Gastrocnemius medialis (tissue), 4 donors: ENCODE results near the gene FMNL3. TPM values are rescaled to one million over a fixed set of nuclear protein-coding genes. Genes with fewer than 3 reads are reported as not detected.

Source experiments
- ATAC-seq, 2 donors: fragments of 150-250 bp; one replicate each; pipeline ENCODE4 v1.9.1; 2016
- DNase-seq, 2 donors: peaks; one replicate each; pipeline ENCODE4 v3.0.0-alpha.2; 2019
- H3K27ac ChIP-seq, 4 donors: fragments of 200-600 bp; sonication (generic); 1 replicate in 1 of 4; 2 replicates in 3 of 4; pipeline ENCODE4 v1.5.1; 2016 to 2018; ENCODE audit warnings: mild to moderate bottlenecking in 2 of 4, moderate library complexity in 1 of 4
- H3K27me3 ChIP-seq, 3 donors: fragments of 200-600 bp; sonication (generic) in 2 of 3; 1 replicate in 1 of 3; 2 replicates in 2 of 3; pipeline versions ENCODE4 v1.5.1 to v1.6.0; 2016 to 2019; ENCODE audit warnings: mild to moderate bottlenecking in 1 of 3, moderate library complexity in 1 of 3
- H3K36me3 ChIP-seq, 2 donors: fragments of 200-600 bp; sonication (generic) in 1 of 2; one replicate each; pipeline ENCODE4 v1.5.1; 2017 to 2018
- H3K4me1 ChIP-seq, 2 donors: fragments of 200-600 bp; sonication (generic) in 1 of 2; one replicate each; pipeline ENCODE4 v1.5.1; 2016 to 2017; ENCODE audit warnings: mild to moderate bottlenecking in 2 of 2
- H3K4me3 ChIP-seq, 4 donors: fragments of 200-600 bp; sonication (generic) in 3 of 4; 1 replicate in 1 of 4; 2 replicates in 3 of 4; pipeline ENCODE4 v1.5.1; 2016 to 2019; ENCODE audit warnings: mild to moderate bottlenecking in 2 of 4
- H3K9me3 ChIP-seq, 3 donors: fragments of 200-600 bp; sonication (generic) in 2 of 3; 1 replicate in 1 of 3; 2 replicates in 2 of 3; pipeline ENCODE4 v1.5.1; 2016 to 2019
- CTCF ChIP-seq, 5 experiments: fragments of 450-650 bp in 3 of 5; fragments of 200-600 bp in 2 of 5; sonication (generic) in 2 of 5; IDR thresholded peaks in 4 of 5; conservative IDR thresholded peaks in 1 of 5; 1 replicate in 4 of 5; 2 replicates in 1 of 5; pipeline ENCODE4 v1.5.1; 2016 to 2019; ENCODE audit warnings: antibody characterized with exemption in 5 of 5, mild to moderate bottlenecking in 3 of 5, moderate library complexity in 3 of 5
- POLR2A ChIP-seq, 2 donors: fragments of 450-650 bp; IDR thresholded peaks; one replicate each; pipeline ENCODE4 v1.6.1; 2017; ENCODE audit warnings: antibody characterized with exemption in 2 of 2, mild to moderate bottlenecking in 2 of 2, moderate library complexity in 2 of 2
- in situ Hi-C, 4 donors: fragments of 200-750 bp; cut with MboI; loops; one replicate each; pipeline versions ENCODE4 v1.15.0 to v1.8.0; 2017; ENCODE audit warnings: low sequenced_read_pairs in 4 of 4
- intact Hi-C: fragments of 100-400 bp; cut with DNase I; formaldehyde crosslinking; loops from one replicate; pipeline ENCODE4 v1.15.1; 2023; ENCODE audit warnings: low total_unique reads
- total RNA-seq, 4 donors: library from RNA; depleted of rRNA; stranded (reverse); fragments of >200 nt; gene quantifications; one replicate each; pipeline versions ENCODE4 v1.1.0 to v1.2.3, GENCODE V29; 2016

Gene FMNL3
- total RNA-seq, 4 donors from 2014 or later: 2.0 to 5.5 (median 4.9) TPM

GRCh38 chr12:49646871-49647654 is 60.1 kb downstream of the FMNL3 start:
- DNase-seq (no peak), ATAC-seq (no peak)
- Histone ChIP-seq H3K36me3 (peaks cover 0 to 55% of the 10 kb centered on the region in 2 donors), H3K4me3 (no peak overlapping the region), H3K4me1 (peaks cover 14 to 29% of the 10 kb centered on the region in 2 donors), H3K27ac (peak overlapping the region; percentile 29 to 68 (median 53)), H3K27me3 (no peaks in the 10 kb centered on the region), H3K9me3 (no peaks in the 10 kb centered on the region)
- intact Hi-C loops (no loop called here), in situ Hi-C loops (no loop called here)
- no peak for TF ChIP-seq POLR2A (IDR thresholded peaks at IDR 0.05)
- TF ChIP-seq CTCF (IDR thresholded peaks at IDR 0.05 in 4 of 5, conservative IDR thresholded peaks at IDR 0.05 in 1 of 5): no peak

- H3K27ac ChIP-seq: peak overlapping the region in 3 of 4 donors; percentile 52 to 68 (median 54)
- ATAC-seq (no peak), DNase-seq (no peak)
- H3K36me3 ChIP-seq: peaks cover 0 to 57% of the 10 kb centered on the region in 2 donors
- in situ Hi-C loops: no loop called here
- no peaks in the 10 kb centered on the region for H3K27me3 ChIP-seq
- no peak for TF ChIP-seq POLR2A (IDR thresholded peaks at IDR 0.05)
- no peak for TF ChIP-seq CTCF (IDR thresholded peaks at IDR 0.05 in 4 of 5, conservative IDR thresholded peaks at IDR 0.05 in 1 of 5)
- intact Hi-C loops: no loop called here
- H3K9me3 ChIP-seq: no peaks in the 10 kb centered on the region
- peaks cover 14 to 29% of the 10 kb centered on the region in 2 donors for H3K4me1 ChIP-seq
- H3K4me3 ChIP-seq: no peak overlapping the region
Measured at GRCh38 chr12:49646331-49646830, 60.8 kb downstream of the FMNL3 start.

GRCh38 chr12:49645146-49646039 is 61.8 kb downstream of the FMNL3 start:
- ATAC-seq (no peak), DNase-seq (no peak)
- H3K9me3 ChIP-seq: no peaks in the 10 kb centered on the region
- H3K36me3 ChIP-seq: peaks cover 0 to 57% of the 10 kb centered on the region in 2 donors
- peak overlapping the region in 1 of 4 donors; percentile 54 for H3K27ac ChIP-seq
- H3K4me1 ChIP-seq: peaks cover 21 to 33% of the 10 kb centered on the region in 2 donors
- in situ Hi-C loops (no loop called here), intact Hi-C loops (no loop called here)
- no peaks in the 10 kb centered on the region for H3K27me3 ChIP-seq
- no peak overlapping the region for H3K4me3 ChIP-seq
- no peak for TF ChIP-seq CTCF (IDR thresholded peaks at IDR 0.05 in 4 of 5, conservative IDR thresholded peaks at IDR 0.05 in 1 of 5)
- TF ChIP-seq POLR2A (IDR thresholded peaks at IDR 0.05): no peak

GRCh38 chr12:49644620-49644994 is 62.6 kb downstream of the FMNL3 start:
- peak; percentile 51 to 70 for ATAC-seq

More at GRCh38 chr12:49644620-49644994, 62.6 kb downstream of the FMNL3 start:
- Histone ChIP-seq H3K4me1 (peaks cover 23 to 34% of the 10 kb centered on the region in 2 donors), H3K27ac (peak overlapping the region in 1 of 4 donors; percentile 15), H3K9me3 (no peaks in the 10 kb centered on the region), H3K27me3 (no peaks in the 10 kb centered on the region), H3K36me3 (peaks cover 0 to 50% of the 10 kb centered on the region in 2 donors), H3K4me3 (no peak overlapping the region)
- intact Hi-C loops: loop anchor here (1.0 kb wide), 1 partner anchor 63 kb away; the partner anchor contains the start of gene FMNL3
- DNase-seq: peak; percentile 52 to 65
- in situ Hi-C loops: loop anchor here (5.0 kb wide), 1 partner anchor 63 kb away; the partner anchor contains the start of gene FMNL3 (in 4 of the 4)
- TF ChIP-seq CTCF (IDR thresholded peaks at IDR 0.05 in 4 of 5, conservative IDR thresholded peaks at IDR 0.05 in 1 of 5) (peak; percentile 89 to 95 (median 92)), POLR2A (IDR thresholded peaks at IDR 0.05) (no peak)
